Measurements from ENCODE around the gene UBXN2A.

GRCh38 chr2:23953625-23954024 is 13.4 kb downstream of the UBXN2A start:
- TF ChIP-seq CTCF (conservative IDR thresholded peaks at IDR 0.05; ENCODE audit: low read length) (no peak), EZH2phosphoT487 (IDR thresholded peaks at IDR 0.05; ENCODE audit: borderline replicate concordance) (no peak)
